ENCODE results near the gene AUTS2. TPM values are rescaled to one million over a fixed set of nuclear protein-coding genes. Genes with fewer than 3 reads are reported as not detected.

AUTS2 gene
- total RNA-seq, 1 experiment from 2014 or later: 2.5 TPM

GRCh38 chr7:69833964-69834363, 235.7 kb downstream of the AUTS2 start:
- intact Hi-C loops (cut with micrococcal nuclease; ENCODE audit: unreplicated experiment) (no loop called here), in situ Hi-C loops (cut with HindIII; ENCODE audit: low pct_unique_long_range_greater_than_20kb, low sequenced_read_pairs) (no loop called here)
- ChIA-PET CTCF (no interaction called here), POLR2A (no interaction called here)
- H3K4me3 ChIP-seq (ENCODE audit: low read depth in 2 of 2, low read length in 2 of 2): no peak overlapping the region
- no peaks in the 10 kb centered on the region for H3K9me3 ChIP-seq (ENCODE audit: control insufficient read depth, insufficient read depth, low read depth, low read length)
- no peaks in the 10 kb centered on the region; the same call in 1 of the 2 replicates for H3K27me3 ChIP-seq (ENCODE audit: control insufficient read depth, insufficient read depth, low read length)
- H3K27ac ChIP-seq (ENCODE audit: low read length): no peak overlapping the region
- no TSS peak for BruUV-seq (replicated peaks)
- TF ChIP-seq CTCF (IDR thresholded peaks at IDR 0.05) (no peak), SIN3A (IDR thresholded peaks at IDR 0.05; ENCODE audit: borderline replicate concordance, insufficient read depth, low read depth, low read length) (no peak), REST (IDR thresholded peaks at IDR 0.05; ENCODE audit: insufficient read depth in 1 of 2, low read depth in 2 of 2, low read length in 1 of 2) (no peak), POLR2AphosphoS5 (IDR thresholded peaks at IDR 0.05; ENCODE audit: low read depth, low read length) (no peak), TCF7L2 (IDR thresholded peaks at IDR 0.05; ENCODE audit: low read depth, low read length) (no peak)
- H3K4me1 ChIP-seq (ENCODE audit: control insufficient read depth, insufficient read depth, low read length): no peaks in the 10 kb centered on the region
- DNase-seq (ENCODE audit: low read depth, low spot score) (no peak), ATAC-seq (no peak)
- H3K36me3 ChIP-seq (ENCODE audit: control insufficient read depth, insufficient read depth, low read length): no peaks in the 10 kb centered on the region

- no peak for DNase-seq (ENCODE audit: low read depth, low spot score)
Observed at GRCh38 chr7:69836702-69837101, 238.4 kb downstream of the AUTS2 start.

More at GRCh38 chr7:69836702-69837101, 238.4 kb downstream of the AUTS2 start:
- no peaks in the 10 kb centered on the region for H3K4me1 ChIP-seq (ENCODE audit: control insufficient read depth, insufficient read depth, low read length)
- CTCF ChIA-PET: no interaction called here
- H3K27me3 ChIP-seq (ENCODE audit: control insufficient read depth, insufficient read depth, low read length): no peaks in the 10 kb centered on the region; the same call in 1 of the 2 replicates
- BruUV-seq (replicated peaks): no TSS peak
- ATAC-seq: no peak
- no peaks in the 10 kb centered on the region for H3K9me3 ChIP-seq (ENCODE audit: control insufficient read depth, insufficient read depth, low read depth, low read length)
- intact Hi-C loops (cut with micrococcal nuclease; ENCODE audit: unreplicated experiment) (no loop called here), in situ Hi-C loops (cut with HindIII; ENCODE audit: low pct_unique_long_range_greater_than_20kb, low sequenced_read_pairs) (no loop called here)
- POLR2A ChIA-PET: no interaction called here
- H3K4me3 ChIP-seq (ENCODE audit: low read depth in 2 of 2, low read length in 2 of 2): no peak overlapping the region
- no peaks in the 10 kb centered on the region for H3K36me3 ChIP-seq (ENCODE audit: control insufficient read depth, insufficient read depth, low read length)
- no peak overlapping the region for H3K27ac ChIP-seq (ENCODE audit: low read length)
- TF ChIP-seq TCF7L2 (IDR thresholded peaks at IDR 0.05; ENCODE audit: low read depth, low read length) (no peak), CTCF (IDR thresholded peaks at IDR 0.05) (peak; percentile 4; the same call in 1 of the 2 replicates)

All from Panc1 (cell line).